A673 (cell line): Measurements from ENCODE around the gene GPC6.

Experiments
- CTCF ChIP-seq: fragments of 300-800, 200-600 bp; sonication (generic); conservative IDR thresholded peaks from 2 replicates; pipeline ENCODE4 v1.5.1; 2017; ENCODE audit warnings: low read depth, mild to moderate bottlenecking, antibody characterized with exemption, low read length, moderate library complexity, mixed read lengths
- EZH2 ChIP-seq: fragments of 200-600 bp; sonication (generic); IDR thresholded peaks from 2 replicates; pipeline ENCODE4 v1.6.1; 2017; ENCODE audit warnings: borderline replicate concordance, low read depth, mild to moderate bottlenecking, mixed read lengths, antibody characterized with exemption, low read length; ENCODE audit not compliant: poor library complexity, severe bottlenecking

GRCh38 chr13:94389604-94390351, 1163.2 kb downstream of the GPC6 start:
- TF ChIP-seq EZH2, result no peak
- TF ChIP-seq CTCF, result no peak
